SK-N-SH (cell line): ENCODE data around the gene COMMD3. TPM values are rescaled to one million over a fixed set of nuclear protein-coding genes. Genes with fewer than 3 reads are reported as not detected.

ENCODE experiments used
- CTCF ChIA-PET: fragments of 300-600, 350-600 bp; formaldehyde crosslinking; extraction: SDS; loops from one replicate; lab custom pipeline; 2021; lab: Yijun Ruan, JAX
- POLR2A ChIA-PET: fragments of 350-600 bp; sonication (Branson Sonifier 250); formaldehyde crosslinking; extraction: SDS; loops from one replicate; lab custom pipeline; 2020; ENCODE audit warnings: antibody characterized with exemption, inconsistent platforms; lab: Yijun Ruan, JAX
- DNase-seq: peaks from one replicate; pipeline ENCODE4 v3.0.0; 2012
- H2AFZ ChIP-seq: fragments of 200-600 bp; sonication (generic); 2 replicates; pipeline ENCODE4 v1.8.1; 2016; ENCODE audit warnings: antibody characterized with exemption, mild to moderate bottlenecking, low read depth
- H3F3A ChIP-seq: fragments of 200-600 bp; sonication (generic); replicated peaks from 2 replicates; pipeline ENCODE3; 2016; ENCODE audit warnings: antibody characterized with exemption, mild to moderate bottlenecking; ENCODE audit not compliant: insufficient read depth
- H3K27ac ChIP-seq, 2 experiments: fragments of 200-500 bp in 1 of 2; fragments of 200-600 bp in 1 of 2; sonication (Bioruptor generic) in 1 of 2; sonication (generic), shearing (Covaris generic) in 1 of 2; 2 replicates each; pipeline versions ENCODE4 v1.5.1 to v1.6.1; 2014 to 2016; ENCODE audit warnings: low read depth in 2 of 2, inconsistent platforms in 1 of 2, low read length in 1 of 2, mild to moderate bottlenecking in 1 of 2, mixed read lengths in 1 of 2
- H3K27me3 ChIP-seq: fragments of 200-600 bp; sonication (generic), shearing (Covaris generic); 2 replicates; pipeline ENCODE4 v1.6.1; 2016; ENCODE audit warnings: mixed run types; ENCODE audit not compliant: insufficient read depth
- H3K36me3 ChIP-seq, 2 experiments: fragments of 200-500 bp in 1 of 2; fragments of 200-600 bp in 1 of 2; sonication (Bioruptor generic) in 1 of 2; sonication (generic) in 1 of 2; replicated peaks in 1 of 2; 2 replicates each; pipeline versions ENCODE3 to v1.5.1; 2014 to 2016; ENCODE audit warnings: low read length in 1 of 2, mild to moderate bottlenecking in 1 of 2; ENCODE audit not compliant: insufficient read depth in 2 of 2, control insufficient read depth in 1 of 2
- H3K4me1 ChIP-seq, 2 experiments: fragments of 200-500 bp in 1 of 2; fragments of 200-600 bp in 1 of 2; sonication (Bioruptor generic) in 1 of 2; sonication (generic), shearing (Covaris generic) in 1 of 2; 2 replicates each; pipeline versions ENCODE4 v1.5.1 to v1.6.1; 2014 to 2016; ENCODE audit warnings: low read depth in 1 of 2, low read length in 1 of 2, mixed run types in 1 of 2; ENCODE audit not compliant: insufficient read depth in 2 of 2, control insufficient read depth in 1 of 2
- H3K4me2 ChIP-seq: fragments of 200-600 bp; sonication (generic), shearing (Covaris generic); 2 replicates; pipeline ENCODE4 v1.6.1; 2017; ENCODE audit warnings: mixed run types
- H3K4me3 ChIP-seq, 2 experiments: fragments of 200-500 bp in 1 of 2; fragments of 200-600 bp in 1 of 2; sonication (Bioruptor generic) in 1 of 2; sonication (generic), shearing (Covaris generic) in 1 of 2; 2 replicates each; pipeline versions ENCODE4 v1.5.1 to v1.8.1; 2014 to 2016; ENCODE audit warnings: low read depth in 2 of 2, inconsistent platforms in 1 of 2, low read length in 1 of 2, mild to moderate bottlenecking in 1 of 2, mixed read lengths in 1 of 2, moderate library complexity in 1 of 2
- H3K79me2 ChIP-seq: fragments of 200-600 bp; sonication (generic); 2 replicates; pipeline ENCODE4 v1.8.1; 2017; ENCODE audit warnings: mild to moderate bottlenecking; ENCODE audit not compliant: insufficient read depth
- H3K9ac ChIP-seq: fragments of 200-600 bp; sonication (generic); 2 replicates; pipeline ENCODE4 v1.6.1; 2017; ENCODE audit warnings: mixed run types
- H3K9me2 ChIP-seq: fragments of 200-600 bp; sonication (generic); 2 replicates; pipeline ENCODE4 v1.6.1; 2017; ENCODE audit warnings: mixed run types
- H3K9me3 ChIP-seq: fragments of 200-600 bp; sonication (generic); 2 replicates; pipeline ENCODE4 v1.6.1; 2017; ENCODE audit warnings: mixed run types, mild to moderate bottlenecking, moderate library complexity
- H4K20me1 ChIP-seq: fragments of 200-600 bp; sonication (generic); 2 replicates; pipeline ENCODE4 v1.6.1; 2017; ENCODE audit warnings: mild to moderate bottlenecking, mixed run types; ENCODE audit not compliant: insufficient read depth
- CHD2 ChIP-seq: fragments of 150-350 bp; IDR thresholded peaks from 2 replicates; pipeline ENCODE4 v1.6.1; 2018; ENCODE audit warnings: low read length; ENCODE audit not compliant: partially characterized antibody
- ELF1 ChIP-seq: IDR thresholded peaks from 2 replicates; pipeline ENCODE4 v1.4.0; 2012
- EP300 ChIP-seq, 2 experiments: IDR thresholded peaks; 2 replicates each; pipeline versions ENCODE4 v1.4.0 to v1.6.1; 2012; ENCODE audit warnings: borderline replicate concordance in 1 of 2, low read depth in 1 of 2, low read length in 1 of 2
- EZH2phosphoT487 ChIP-seq: fragments of 200-600 bp; sonication (generic); IDR thresholded peaks from 2 replicates; pipeline ENCODE4 v1.6.1; 2017; ENCODE audit warnings: low read depth, mixed run types, mild to moderate bottlenecking, antibody characterized with exemption, moderate library complexity, borderline replicate concordance
- FOSL2 ChIP-seq: IDR thresholded peaks from 2 replicates; pipeline ENCODE4 v1.4.0; 2012; ENCODE audit warnings: low read depth, mild to moderate bottlenecking, moderate library complexity, borderline replicate concordance
- FOXJ3 ChIP-seq: sonication (generic); formaldehyde crosslinking; IDR thresholded peaks from 2 replicates; pipeline ENCODE4 v1.5.1; 2020; ENCODE audit warnings: mild to moderate bottlenecking, missing genetic modification reagents
- GATA2 ChIP-seq: sonication (generic); formaldehyde crosslinking; IDR thresholded peaks from 2 replicates; pipeline ENCODE4 v1.5.0; 2020; ENCODE audit warnings: mild to moderate bottlenecking, missing genetic modification reagents
- NRF1 ChIP-seq: IDR thresholded peaks from 2 replicates; pipeline ENCODE4 v1.6.1; 2012; ENCODE audit warnings: low read depth, mild to moderate bottlenecking, low read length
- RAD21 ChIP-seq: IDR thresholded peaks from 2 replicates; pipeline ENCODE4 v1.6.1; 2012; ENCODE audit warnings: mild to moderate bottlenecking, low read length
- RCOR1 ChIP-seq: fragments of 150-350 bp; IDR thresholded peaks from 2 replicates; pipeline ENCODE4 v1.6.1; 2017; ENCODE audit warnings: antibody characterized with exemption, low read length
- SMC3 ChIP-seq: IDR thresholded peaks from 2 replicates; pipeline ENCODE4 v1.6.1; 2012; ENCODE audit warnings: low read depth, low read length, improper control_type of control experiment
- TEAD4 ChIP-seq: IDR thresholded peaks from 2 replicates; pipeline ENCODE4 v1.4.0; 2012; ENCODE audit warnings: mild to moderate bottlenecking, borderline replicate concordance; ENCODE audit not compliant: insufficient read depth
- WGBS: methylation state at CpG from one replicate; pipeline ENCODE4 v1.1.6; 2017; ENCODE audit warnings: low lambda C conversion rate; 5-methylcytosine and 5-hydroxymethylcytosine counted together
- polyA plus RNA-seq, 3 experiments: library from polyadenylated mRNA; depleted of rRNA; stranded (reverse); fragments of >200 nt; gene quantifications; 2 replicates each; pipeline ENCODE4 v1.2.3, GENCODE V29; 2012
- TF ChIP-seq, protein P1 (sequence below): fragments of 150-350 bp; IDR thresholded peaks from 2 replicates; pipeline ENCODE4 v1.6.1; 2016; ENCODE audit warnings: mild to moderate bottlenecking, low read depth, low read length
- TF ChIP-seq, protein P2 (sequence below): fragments of 200-600 bp; sonication (generic); IDR thresholded peaks from 2 replicates; pipeline ENCODE4 v1.6.1; 2017; ENCODE audit warnings: antibody characterized with exemption, mild to moderate bottlenecking, moderate library complexity
- TF ChIP-seq, protein P3 (sequence below): IDR thresholded peaks from 2 replicates; pipeline ENCODE4; 2012
- TF ChIP-seq, protein P4 (sequence below): IDR thresholded peaks from 2 replicates; pipeline ENCODE4 v1.4.0; 2012; ENCODE audit warnings: low read depth
- TF ChIP-seq, protein P5 (sequence below): IDR thresholded peaks from 2 replicates; pipeline ENCODE4 v1.4.0; 2012; ENCODE audit warnings: low read depth, borderline replicate concordance

Gene COMMD3
- polyA plus RNA-seq, 1 of the 3 experiments (the other 2 are of a cell fraction): 26.9 TPM

DNA sequence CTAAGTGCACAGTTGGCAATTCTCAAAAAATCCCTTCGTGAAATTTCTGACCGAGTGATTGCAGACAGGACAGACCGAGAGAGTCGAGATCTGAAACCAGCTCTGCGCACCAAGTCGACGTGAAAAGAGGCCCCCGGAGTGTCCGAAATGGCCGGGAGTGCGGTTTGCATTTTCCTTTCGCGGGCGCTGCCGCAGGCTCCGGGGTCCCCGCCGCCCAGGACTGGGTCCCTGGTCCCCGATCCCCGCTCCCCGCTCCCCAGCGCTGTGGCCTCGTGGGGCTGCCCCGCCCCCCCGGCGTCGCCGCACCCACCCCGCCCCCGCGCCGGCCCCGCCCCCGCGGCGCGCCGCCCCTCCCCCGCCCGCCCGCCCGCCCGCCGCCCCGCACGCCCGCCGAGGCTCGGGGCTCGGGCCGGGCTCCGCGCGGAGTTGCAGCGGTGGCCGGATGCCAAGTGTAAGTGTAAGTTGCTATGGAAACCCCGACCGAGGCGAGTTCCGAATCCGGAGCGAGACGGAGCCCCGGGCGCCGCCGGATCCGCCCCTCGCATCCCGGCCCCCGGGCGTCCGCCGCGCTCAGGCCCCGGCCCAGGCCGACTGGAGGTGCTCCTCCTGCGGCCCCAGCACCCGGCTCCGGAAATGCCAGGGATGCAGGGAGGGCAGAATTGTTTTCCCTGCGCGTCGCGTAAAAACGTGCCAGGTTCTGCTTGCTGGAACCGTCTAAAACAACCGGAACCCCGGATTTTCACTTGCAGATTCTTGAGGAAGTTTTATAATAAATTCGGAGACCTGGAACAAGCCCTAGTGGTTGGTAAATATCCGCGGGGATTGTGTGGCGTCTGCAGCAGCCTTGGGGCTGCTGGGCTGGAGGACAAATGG is 9.3 kb downstream of the COMMD3 start (continued):
- TF ChIP-seq, protein P1, sequence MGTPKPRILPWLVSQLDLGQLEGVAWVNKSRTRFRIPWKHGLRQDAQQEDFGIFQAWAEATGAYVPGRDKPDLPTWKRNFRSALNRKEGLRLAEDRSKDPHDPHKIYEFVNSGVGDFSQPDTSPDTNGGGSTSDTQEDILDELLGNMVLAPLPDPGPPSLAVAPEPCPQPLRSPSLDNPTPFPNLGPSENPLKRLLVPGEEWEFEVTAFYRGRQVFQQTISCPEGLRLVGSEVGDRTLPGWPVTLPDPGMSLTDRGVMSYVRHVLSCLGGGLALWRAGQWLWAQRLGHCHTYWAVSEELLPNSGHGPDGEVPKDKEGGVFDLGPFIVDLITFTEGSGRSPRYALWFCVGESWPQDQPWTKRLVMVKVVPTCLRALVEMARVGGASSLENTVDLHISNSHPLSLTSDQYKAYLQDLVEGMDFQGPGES: no peak
- TF ChIP-seq RAD21 (no peak), NRF1 (no peak)

DNA sequence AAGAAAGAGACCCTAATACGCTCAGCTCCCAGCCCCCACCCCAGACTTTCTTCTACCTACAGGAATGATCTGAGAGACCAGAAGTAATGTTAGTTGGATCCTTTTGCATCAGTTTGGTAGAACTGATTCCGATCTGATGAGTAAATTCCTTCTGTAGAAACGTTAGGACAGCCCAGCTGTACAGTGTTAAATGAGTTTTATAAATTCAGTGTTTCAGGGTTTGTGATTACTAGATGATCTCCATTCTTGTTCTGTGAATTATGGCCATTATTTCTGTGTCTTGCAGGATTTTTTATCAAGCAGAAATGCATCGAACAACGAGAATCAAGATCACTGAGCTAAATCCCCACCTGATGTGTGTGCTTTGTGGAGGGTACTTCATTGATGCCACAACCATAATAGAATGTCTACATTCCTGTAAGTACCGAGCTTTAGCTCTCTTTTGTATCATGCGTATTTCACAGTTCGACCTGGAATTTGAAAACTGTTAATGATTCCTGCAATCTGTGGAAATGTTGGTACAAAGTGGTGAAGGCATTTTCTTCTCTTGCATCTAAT is 10.0 kb downstream of the COMMD3 start:
- Histone ChIP-seq H4K20me1 (peaks cover 23% of the 10 kb centered on the region), H3K79me2 (peaks cover 27% of the 10 kb centered on the region), H3K4me3 (peak overlapping the region; percentile 63 to 64), H3F3A (peaks cover 8% of the 10 kb centered on the region), H3K9me3 (no peaks in the 10 kb centered on the region), H3K9ac (peak overlapping the region; percentile 55; the same call in 1 of the 2 replicates), H3K36me3 (peaks cover 40% of the 10 kb centered on the region in 2 experiments), H3K4me2 (peak overlapping the region; percentile 77), H3K4me1 (peaks cover 0 to 11% of the 10 kb centered on the region in 2 experiments; a peak in 2 of 4 replicates), H3K9me2 (no peaks in the 10 kb centered on the region), H2AFZ (peak overlapping the region; percentile 44), H3K27ac (peak overlapping the region; percentile 50 to 63), H3K27me3 (peaks cover 11% of the 10 kb centered on the region)
- ChIA-PET POLR2A (interaction anchor here (1.1 kb wide), 1 partner anchor 10 kb away, joined by 4 read pairs; the partner anchor contains the start of gene COMMD3), CTCF (interaction anchor here (0.6 kb wide), 1 partner anchor 313 kb away, joined by 3 read pairs; no protein-coding TSS in a partner anchor)
- 63% methylated on average over 8 of the region's 8 CpGs for WGBS
- no peak for DNase-seq
- TF ChIP-seq, protein P2, sequence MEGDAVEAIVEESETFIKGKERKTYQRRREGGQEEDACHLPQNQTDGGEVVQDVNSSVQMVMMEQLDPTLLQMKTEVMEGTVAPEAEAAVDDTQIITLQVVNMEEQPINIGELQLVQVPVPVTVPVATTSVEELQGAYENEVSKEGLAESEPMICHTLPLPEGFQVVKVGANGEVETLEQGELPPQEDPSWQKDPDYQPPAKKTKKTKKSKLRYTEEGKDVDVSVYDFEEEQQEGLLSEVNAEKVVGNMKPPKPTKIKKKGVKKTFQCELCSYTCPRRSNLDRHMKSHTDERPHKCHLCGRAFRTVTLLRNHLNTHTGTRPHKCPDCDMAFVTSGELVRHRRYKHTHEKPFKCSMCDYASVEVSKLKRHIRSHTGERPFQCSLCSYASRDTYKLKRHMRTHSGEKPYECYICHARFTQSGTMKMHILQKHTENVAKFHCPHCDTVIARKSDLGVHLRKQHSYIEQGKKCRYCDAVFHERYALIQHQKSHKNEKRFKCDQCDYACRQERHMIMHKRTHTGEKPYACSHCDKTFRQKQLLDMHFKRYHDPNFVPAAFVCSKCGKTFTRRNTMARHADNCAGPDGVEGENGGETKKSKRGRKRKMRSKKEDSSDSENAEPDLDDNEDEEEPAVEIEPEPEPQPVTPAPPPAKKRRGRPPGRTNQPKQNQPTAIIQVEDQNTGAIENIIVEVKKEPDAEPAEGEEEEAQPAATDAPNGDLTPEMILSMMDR: no peak
- TF ChIP-seq EZH2phosphoT487 (no peak), CHD2 (no peak), ELF1 (no peak), FOSL2 (no peak), TEAD4 (no peak), EP300 (IDR thresholded peaks at IDR 0.05; ENCODE audit: borderline replicate concordance in 1 of 2, low read depth in 1 of 2, low read length in 1 of 2) (no peak), FOXJ3 (CRISPR knock-in tag) (no peak), GATA2 (CRISPR knock-in tag) (no peak), SMC3 (no peak), RCOR1 (no peak)
- TF ChIP-seq, protein P3, sequence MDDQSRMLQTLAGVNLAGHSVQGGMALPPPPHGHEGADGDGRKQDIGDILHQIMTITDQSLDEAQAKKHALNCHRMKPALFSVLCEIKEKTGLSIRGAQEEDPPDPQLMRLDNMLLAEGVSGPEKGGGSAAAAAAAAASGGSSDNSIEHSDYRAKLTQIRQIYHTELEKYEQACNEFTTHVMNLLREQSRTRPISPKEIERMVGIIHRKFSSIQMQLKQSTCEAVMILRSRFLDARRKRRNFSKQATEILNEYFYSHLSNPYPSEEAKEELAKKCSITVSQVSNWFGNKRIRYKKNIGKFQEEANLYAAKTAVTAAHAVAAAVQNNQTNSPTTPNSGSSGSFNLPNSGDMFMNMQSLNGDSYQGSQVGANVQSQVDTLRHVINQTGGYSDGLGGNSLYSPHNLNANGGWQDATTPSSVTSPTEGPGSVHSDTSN: no peak
- TF ChIP-seq, protein P4, sequence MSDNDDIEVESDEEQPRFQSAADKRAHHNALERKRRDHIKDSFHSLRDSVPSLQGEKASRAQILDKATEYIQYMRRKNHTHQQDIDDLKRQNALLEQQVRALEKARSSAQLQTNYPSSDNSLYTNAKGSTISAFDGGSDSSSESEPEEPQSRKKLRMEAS: no peak
- TF ChIP-seq, protein P5, sequence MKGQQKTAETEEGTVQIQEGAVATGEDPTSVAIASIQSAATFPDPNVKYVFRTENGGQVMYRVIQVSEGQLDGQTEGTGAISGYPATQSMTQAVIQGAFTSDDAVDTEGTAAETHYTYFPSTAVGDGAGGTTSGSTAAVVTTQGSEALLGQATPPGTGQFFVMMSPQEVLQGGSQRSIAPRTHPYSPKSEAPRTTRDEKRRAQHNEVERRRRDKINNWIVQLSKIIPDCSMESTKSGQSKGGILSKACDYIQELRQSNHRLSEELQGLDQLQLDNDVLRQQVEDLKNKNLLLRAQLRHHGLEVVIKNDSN: no peak
